Suprapubic skin (tissue), 3 donors: ENCODE measurements around the gene RNF167.

Experiments used
- CTCF ChIP-seq, 2 donors: fragments of 200-600 bp in 1 of 2; fragments of 450-650 bp in 1 of 2; sonication (generic) in 1 of 2; IDR thresholded peaks; one replicate each; pipeline ENCODE4 v1.5.1; 2016 to 2019; ENCODE audit warnings: antibody characterized with exemption in 2 of 2, mild to moderate bottlenecking in 1 of 2, moderate library complexity in 1 of 2
- POLR2AphosphoS5 ChIP-seq, 3 donors: sonication (generic); formaldehyde crosslinking; IDR thresholded peaks; one replicate each; pipeline ENCODE4 v1.6.1; 2017; ENCODE audit warnings: antibody characterized with exemption in 3 of 3

GRCh38 chr17:4896332-4897197 is 43.5 kb upstream of the RNF167 start:
- TF ChIP-seq POLR2AphosphoS5 (IDR thresholded peaks at IDR 0.05) (no peak), CTCF (IDR thresholded peaks at IDR 0.05) (no peak)
